IMR-90 (cell line): ENCODE data around the gene GPR107. TPM values are rescaled to one million over a fixed set of nuclear protein-coding genes. Genes with fewer than 3 reads are reported as not detected.

ENCODE experiments used
- ATAC-seq: fragments of 200-7000 bp; cut with Tn5 transposase; 2 replicates; pipeline ENCODE4 v1.9.1; 2020; ENCODE audit warnings: low read depth, mild to moderate bottlenecking, moderate library complexity
- BruUV-seq: library from RNA; stranded (reverse); fragments of 400-500 nt; replicated peaks from 2 replicates; lab custom pipeline; 2021; lab: Mats Ljungman, UMichigan
- CTCF ChIA-PET: fragments of 300-600 bp; formaldehyde crosslinking; extraction: SDS; loops from one replicate; lab custom pipeline; 2021; ENCODE audit warnings: antibody characterized with exemption; lab: Yijun Ruan, JAX
- POLR2A ChIA-PET: fragments of 300-600 bp; sonication (Branson Sonifier 250); formaldehyde crosslinking; loops from one replicate; lab custom pipeline; 2022; ENCODE audit warnings: antibody characterized with exemption; ENCODE audit not compliant: unreplicated experiment; lab: Charles Lee
- DNase-seq: peaks from one replicate; pipeline ENCODE4 v3.0.0; 2013
- H2AFZ ChIP-seq: replicated peaks from 2 replicates; pipeline ENCODE3; 2013; ENCODE audit warnings: low read length, mild to moderate bottlenecking; ENCODE audit not compliant: poor library complexity
- H2AK5ac ChIP-seq: 2 replicates; pipeline ENCODE4 v1.6.1; 2013; ENCODE audit warnings: low read depth, low read length, inconsistent platforms
- H2AK9ac ChIP-seq: replicated peaks from 2 replicates; pipeline ENCODE3; 2013; ENCODE audit warnings: mild to moderate bottlenecking, low read depth, low read length, moderate library complexity; ENCODE audit not compliant: poor library complexity
- H2BK120ac ChIP-seq: 2 replicates; pipeline ENCODE4 v1.6.1; 2013; ENCODE audit warnings: low read depth, low read length, inconsistent platforms
- H2BK15ac ChIP-seq: 3 replicates; pipeline ENCODE4 v1.6.1; 2013; ENCODE audit warnings: low read depth, low read length, inconsistent platforms
- H2BK20ac ChIP-seq: 2 replicates; pipeline ENCODE4 v1.6.1; 2013; ENCODE audit warnings: low read depth, mild to moderate bottlenecking, inconsistent platforms, low read length, moderate library complexity
- H2BK5ac ChIP-seq: 2 replicates; pipeline ENCODE4 v1.6.1; 2013; ENCODE audit warnings: mild to moderate bottlenecking, low read depth, low read length, inconsistent platforms; ENCODE audit not compliant: poor library complexity, severe bottlenecking
- H3K14ac ChIP-seq: replicated peaks from 2 replicates; pipeline ENCODE4 v1.6.1; 2013; ENCODE audit warnings: low read depth, low read length, inconsistent platforms
- H3K18ac ChIP-seq: 2 replicates; pipeline ENCODE4 v1.6.1; 2013; ENCODE audit warnings: low read depth, low read length, control low read depth
- H3K23ac ChIP-seq: 2 replicates; pipeline ENCODE4 v1.6.1; 2013; ENCODE audit warnings: low read depth, low read length, inconsistent platforms
- H3K27ac ChIP-seq: 2 replicates; pipeline ENCODE4 v1.5.1; 2013; ENCODE audit warnings: mild to moderate bottlenecking, control low read depth, low read length; ENCODE audit not compliant: insufficient read depth
- H3K27me3 ChIP-seq: 2 replicates; pipeline ENCODE4 v1.6.1; 2013; ENCODE audit warnings: low read length; ENCODE audit not compliant: control insufficient read depth, insufficient read depth
- H3K36me3 ChIP-seq: 2 replicates; pipeline ENCODE4 v1.6.1; 2013; ENCODE audit warnings: low read length, mixed read lengths; ENCODE audit not compliant: control insufficient read depth, insufficient read depth
- H3K4ac ChIP-seq: 2 replicates; pipeline ENCODE4 v1.6.1; 2013; ENCODE audit warnings: low read depth, low read length, inconsistent platforms
- H3K4me1 ChIP-seq: 2 replicates; pipeline ENCODE4 v1.6.1; 2013; ENCODE audit warnings: low read length, mixed read lengths; ENCODE audit not compliant: control insufficient read depth, insufficient read depth
- H3K4me2 ChIP-seq: 2 replicates; pipeline ENCODE4 v1.6.1; 2013; ENCODE audit warnings: low read depth, mild to moderate bottlenecking, control low read depth, low read length, moderate library complexity
- H3K4me3 ChIP-seq: 2 replicates; pipeline ENCODE4 v1.5.1; 2013; ENCODE audit warnings: low read depth, mild to moderate bottlenecking, control low read depth, low read length, moderate library complexity; ENCODE audit not compliant: insufficient read depth
- H3K56ac ChIP-seq: 2 replicates; pipeline ENCODE4 v1.6.1; 2013; ENCODE audit warnings: low read length, inconsistent platforms; ENCODE audit not compliant: insufficient read depth; ENCODE audit errors: extremely low read depth
- H3K79me1 ChIP-seq, 2 experiments: 2 replicates each; pipeline ENCODE4 v1.6.1; 2013; ENCODE audit warnings: low read length in 2 of 2, inconsistent platforms in 1 of 2, low read depth in 1 of 2
- H3K9ac ChIP-seq: 2 replicates; pipeline ENCODE4 v1.6.1; 2013; ENCODE audit warnings: low read depth, low read length, control low read depth
- H3K9me1 ChIP-seq: 2 replicates; pipeline ENCODE4 v1.6.1; 2013; ENCODE audit warnings: low read length, inconsistent platforms; ENCODE audit not compliant: insufficient read depth
- H3K9me3 ChIP-seq: 2 replicates; pipeline ENCODE4 v1.6.1; 2013; ENCODE audit warnings: low read length; ENCODE audit not compliant: control insufficient read depth, insufficient read depth
- H4K20me1 ChIP-seq: 2 replicates; pipeline ENCODE4 v1.6.1; 2013; ENCODE audit warnings: low read length, inconsistent platforms; ENCODE audit not compliant: insufficient read depth
- H4K5ac ChIP-seq: 2 replicates; pipeline ENCODE4 v1.6.1; 2013; ENCODE audit warnings: mild to moderate bottlenecking, low read depth, low read length, control low read depth
- H4K8ac ChIP-seq, 2 experiments: 2 replicates each; pipeline ENCODE4 v1.6.1; 2013; ENCODE audit warnings: low read depth in 2 of 2, low read length in 2 of 2, control low read depth in 1 of 2, inconsistent platforms in 1 of 2
- H4K91ac ChIP-seq: 2 replicates; pipeline ENCODE4 v1.6.1; 2013; ENCODE audit warnings: low read depth, low read length, inconsistent platforms; ENCODE audit not compliant: insufficient read depth
- FOS ChIP-seq: fragments of 150-350 bp; IDR thresholded peaks from 2 replicates; pipeline ENCODE4 v1.6.1; 2016; ENCODE audit warnings: low read depth, low read length
- MAFK ChIP-seq: IDR thresholded peaks from 2 replicates; pipeline ENCODE4 v1.6.1; 2012; ENCODE audit warnings: low read depth, low read length, improper control_type of control experiment
- MAZ ChIP-seq: IDR thresholded peaks from 2 replicates; pipeline ENCODE4 v1.6.1; 2012; ENCODE audit warnings: low read depth, mild to moderate bottlenecking, low read length, improper control_type of control experiment, moderate library complexity, borderline replicate concordance
- NFE2L2 ChIP-seq: fragments of 150-350 bp; IDR thresholded peaks from 2 replicates; pipeline ENCODE4 v1.6.1; 2016; ENCODE audit warnings: low read depth, mild to moderate bottlenecking, low read length
- RAD21 ChIP-seq: IDR thresholded peaks from 2 replicates; pipeline ENCODE4 v1.6.1; 2012; ENCODE audit warnings: low read length, improper control_type of control experiment
- RFX5 ChIP-seq: IDR thresholded peaks from 2 replicates; pipeline ENCODE4 v1.8.0; 2012; ENCODE audit warnings: low read depth, mild to moderate bottlenecking, low read length, moderate library complexity
- WGBS, 2 experiments: methylation state at CpG; one replicate each; pipeline versions ENCODE4 v1.1.5 to v1.1.7; 2013; ENCODE audit warnings: missing lambda C conversion rate in 2 of 2; ENCODE audit not compliant: insufficient read length in 1 of 2; ENCODE audit errors: extremely low coverage in 2 of 2; 5-methylcytosine and 5-hydroxymethylcytosine counted together
- dilution Hi-C: fragments of 300-500 bp; cut with HindIII; formaldehyde crosslinking; loops from one replicate; pipeline ENCODE4 v1.14.3; 2018; ENCODE audit warnings: low sequenced_read_pairs; ENCODE audit not compliant: unreplicated experiment
- in situ Hi-C: fragments of 300-500 bp; cut with MboI; formaldehyde crosslinking; loops from 3 replicates; pipeline ENCODE4 v1.14.3; 2019; ENCODE audit warnings: low sequenced_read_pairs, inconsistent platforms, mixed read lengths
- intact Hi-C: fragments of 100-400 bp; cut with micrococcal nuclease; formaldehyde crosslinking; loops from 2 replicates; pipeline ENCODE4 v1.10.0; 2022
- polyA plus RNA-seq, 3 experiments: library from polyadenylated mRNA; depleted of rRNA; stranded (reverse); fragments of >200 nt; gene quantifications; 2 replicates each; pipeline ENCODE4 v1.2.3, GENCODE V29; 2012; ENCODE audit warnings: low replicate concordance in 1 of 3
- total RNA-seq: library from RNA; depleted of rRNA; stranded (reverse); fragments of >200 nt; gene quantifications from 2 replicates; pipeline ENCODE4 v1.2.3, GENCODE V29; 2012

GPR107 gene
- total and polyA plus RNA-seq, 2 of the 4 experiments (the other 2 are of a cell fraction): 16.7 to 21.6 TPM

DNA sequence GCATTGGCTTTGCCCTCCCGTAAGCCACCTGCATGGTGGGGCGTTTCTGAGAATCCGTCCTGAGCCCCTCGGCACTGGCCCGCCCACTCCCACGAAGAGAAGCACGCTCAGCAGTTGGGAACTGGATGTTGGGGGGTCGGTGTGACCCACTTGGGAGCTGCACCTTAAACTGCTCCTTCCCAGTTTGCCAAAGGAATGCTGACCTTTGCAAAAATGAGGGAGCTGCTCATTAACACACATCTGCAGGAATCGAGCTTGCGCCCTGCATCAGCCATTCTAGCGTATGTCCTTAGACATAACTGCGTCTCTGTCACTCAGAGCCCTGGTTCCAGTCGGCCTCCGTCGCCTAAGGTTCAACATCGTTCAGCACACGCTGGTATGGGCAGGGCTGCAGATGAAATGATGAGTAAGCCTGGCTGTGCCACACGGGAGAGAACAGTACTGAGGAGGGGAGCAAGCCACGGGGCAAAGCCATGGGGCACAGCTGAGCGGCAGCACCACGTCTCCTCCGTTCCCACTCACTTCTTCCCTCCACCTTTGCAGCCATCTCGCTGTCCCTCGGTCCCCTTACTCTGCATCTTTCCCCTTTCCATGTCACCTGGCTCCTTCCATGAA lies 89.7 kb downstream of the GPR107 start:
- no peak overlapping the region for H3K4me3 ChIP-seq
- peaks cover 11% of the 10 kb centered on the region; the same call in 1 of the 2 replicates for H3K9me1 ChIP-seq
- no peak overlapping the region for H3K56ac ChIP-seq
- H2BK120ac ChIP-seq: no peak overlapping the region
- ATAC-seq (no peak), DNase-seq (no peak)
- TF ChIP-seq RFX5 (no peak), FOS (no peak), RAD21 (no peak), MAZ (no peak), NFE2L2 (no peak), MAFK (peak; percentile 97)
- no peaks in the 10 kb centered on the region for H3K36me3 ChIP-seq
- dilution Hi-C loops (no loop called here), intact Hi-C loops (no loop called here), in situ Hi-C loops (no loop called here)
- peaks cover 4% of the 10 kb centered on the region; the same call in 1 of the 2 replicates for H4K20me1 ChIP-seq
- 89% methylated on average over 16 of the region's 24 CpGs; no CpG with 5 or more reads in 1 of the 2 experiments for WGBS, 2 experiments
- H4K8ac ChIP-seq: no peak overlapping the region
- H2AK5ac ChIP-seq: peak overlapping the region; percentile 11; the same call in 1 of the 2 replicates
- no peak overlapping the region for H3K4ac ChIP-seq
- H2BK5ac ChIP-seq: no peak overlapping the region
- no peak overlapping the region for H3K9ac ChIP-seq
- no peak overlapping the region for H4K5ac ChIP-seq
- ChIA-PET POLR2A (no interaction called here), CTCF (no interaction called here)
- H3K14ac ChIP-seq: no peak overlapping the region
- no peak overlapping the region for H3K18ac ChIP-seq
- H3K27me3 ChIP-seq: no peaks in the 10 kb centered on the region
- no peak overlapping the region for H3K27ac ChIP-seq
- H2BK20ac ChIP-seq: no peak overlapping the region
- H3K79me1 ChIP-seq: peaks cover 0 to 5% of the 10 kb centered on the region in 2 experiments; a peak in 2 of 4 replicates
- no peaks in the 10 kb centered on the region for H3K9me3 ChIP-seq
- H2BK15ac ChIP-seq: no peak overlapping the region
- no peak overlapping the region for H4K91ac ChIP-seq
- BruUV-seq: no TSS peak
- no peak overlapping the region for H2AK9ac ChIP-seq
- no peak overlapping the region for H3K23ac ChIP-seq
- no peak overlapping the region for H3K4me2 ChIP-seq
- H2AFZ ChIP-seq: peak overlapping the region; percentile 75
- H3K4me1 ChIP-seq: peaks cover 11% of the 10 kb centered on the region
